Airway epithelial cell (primary cell): ENCODE measurements around the gene TNFRSF6B. TPM values are rescaled to one million over a fixed set of nuclear protein-coding genes. Genes with fewer than 3 reads are reported as not detected.

Experiments
- total RNA-seq: library from RNA; depleted of rRNA; stranded (reverse); fragments of >200 nt; gene quantifications from 2 replicates; pipeline ENCODE4 v1.2.3, GENCODE V29; 2015

Gene TNFRSF6B, protein sequence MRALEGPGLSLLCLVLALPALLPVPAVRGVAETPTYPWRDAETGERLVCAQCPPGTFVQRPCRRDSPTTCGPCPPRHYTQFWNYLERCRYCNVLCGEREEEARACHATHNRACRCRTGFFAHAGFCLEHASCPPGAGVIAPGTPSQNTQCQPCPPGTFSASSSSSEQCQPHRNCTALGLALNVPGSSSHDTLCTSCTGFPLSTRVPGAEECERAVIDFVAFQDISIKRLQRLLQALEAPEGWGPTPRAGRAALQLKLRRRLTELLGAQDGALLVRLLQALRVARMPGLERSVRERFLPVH
- 31.8 and 39.1 TPM in 2 replicates for total RNA-seq

DNA sequence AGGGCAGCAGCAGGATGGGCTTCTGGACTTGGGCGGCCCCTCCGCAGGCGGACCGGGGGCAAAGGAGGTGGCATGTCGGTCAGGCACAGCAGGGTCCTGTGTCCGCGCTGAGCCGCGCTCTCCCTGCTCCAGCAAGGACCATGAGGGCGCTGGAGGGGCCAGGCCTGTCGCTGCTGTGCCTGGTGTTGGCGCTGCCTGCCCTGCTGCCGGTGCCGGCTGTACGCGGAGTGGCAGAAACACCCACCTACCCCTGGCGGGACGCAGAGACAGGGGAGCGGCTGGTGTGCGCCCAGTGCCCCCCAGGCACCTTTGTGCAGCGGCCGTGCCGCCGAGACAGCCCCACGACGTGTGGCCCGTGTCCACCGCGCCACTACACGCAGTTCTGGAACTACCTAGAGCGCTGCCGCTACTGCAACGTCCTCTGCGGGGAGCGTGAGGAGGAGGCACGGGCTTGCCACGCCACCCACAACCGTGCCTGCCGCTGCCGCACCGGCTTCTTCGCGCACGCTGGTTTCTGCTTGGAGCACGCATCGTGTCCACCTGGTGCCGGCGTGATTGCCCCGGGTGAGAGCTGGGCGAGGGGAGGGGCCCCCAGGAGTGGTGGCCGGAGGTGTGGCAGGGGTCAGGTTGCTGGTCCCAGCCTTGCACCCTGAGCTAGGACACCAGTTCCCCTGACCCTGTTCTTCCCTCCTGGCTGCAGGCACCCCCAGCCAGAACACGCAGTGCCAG lies at the start of gene TNFRSF6B:
Gene TNFRSF6B, plus strand, starts transcription at position 25 of the 729 bp plus-strand sequence. Its CDS starts 116 bp downstream, at position 141.

DNA sequence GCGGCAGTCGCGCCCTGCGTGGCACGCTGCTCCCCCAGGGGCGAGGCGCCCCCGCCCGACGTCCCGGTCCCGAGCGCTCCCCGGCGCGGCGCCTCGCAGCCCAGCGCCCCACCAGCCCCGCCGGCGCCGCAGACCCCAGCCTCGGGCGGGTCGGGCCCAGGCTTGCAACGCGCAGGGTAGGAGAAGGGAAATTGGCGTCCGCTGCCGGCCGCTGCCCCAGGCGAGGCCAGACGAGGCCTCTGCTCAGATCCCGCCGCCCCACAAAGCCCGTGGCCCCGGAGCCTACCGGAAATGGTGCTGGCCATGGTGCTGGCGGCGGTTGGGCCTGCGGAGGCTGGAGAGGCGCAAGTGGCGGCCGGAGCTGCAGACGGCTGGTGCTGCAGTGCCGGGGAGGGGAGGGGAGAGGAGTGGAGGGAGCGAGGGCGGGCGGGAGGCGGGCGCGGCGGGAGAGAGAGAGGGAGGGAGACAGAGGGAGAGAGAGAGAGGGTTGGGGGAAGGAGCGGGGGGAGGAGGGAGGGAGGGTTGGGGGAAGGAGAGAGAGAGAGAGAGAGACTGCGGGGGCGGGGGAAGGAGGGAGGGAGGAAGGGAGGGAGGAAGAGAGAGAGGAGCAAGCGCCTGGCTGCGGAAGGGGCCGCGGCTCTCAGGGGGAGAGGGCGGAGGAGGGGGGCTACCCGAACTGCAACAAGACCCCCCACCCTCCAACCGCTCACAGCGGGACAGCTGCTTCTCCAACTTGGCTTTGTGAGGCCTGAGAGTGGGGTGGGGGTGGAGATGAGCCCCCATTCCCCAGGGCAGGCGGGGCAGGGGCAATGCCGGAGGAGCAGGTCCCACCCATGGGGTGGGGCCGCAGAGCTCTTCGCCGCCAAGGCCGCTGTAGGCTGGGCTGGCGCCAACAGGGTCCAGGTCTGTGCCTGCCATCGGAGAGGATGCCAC lies 43.1 kb upstream of the TNFRSF6B start, which contains the start of gene STMN3:
Gene STMN3, minus strand, starts transcription at position 384 of the 933 bp plus-strand sequence. Its CDS starts 79 bp downstream, at position 305.

DNA sequence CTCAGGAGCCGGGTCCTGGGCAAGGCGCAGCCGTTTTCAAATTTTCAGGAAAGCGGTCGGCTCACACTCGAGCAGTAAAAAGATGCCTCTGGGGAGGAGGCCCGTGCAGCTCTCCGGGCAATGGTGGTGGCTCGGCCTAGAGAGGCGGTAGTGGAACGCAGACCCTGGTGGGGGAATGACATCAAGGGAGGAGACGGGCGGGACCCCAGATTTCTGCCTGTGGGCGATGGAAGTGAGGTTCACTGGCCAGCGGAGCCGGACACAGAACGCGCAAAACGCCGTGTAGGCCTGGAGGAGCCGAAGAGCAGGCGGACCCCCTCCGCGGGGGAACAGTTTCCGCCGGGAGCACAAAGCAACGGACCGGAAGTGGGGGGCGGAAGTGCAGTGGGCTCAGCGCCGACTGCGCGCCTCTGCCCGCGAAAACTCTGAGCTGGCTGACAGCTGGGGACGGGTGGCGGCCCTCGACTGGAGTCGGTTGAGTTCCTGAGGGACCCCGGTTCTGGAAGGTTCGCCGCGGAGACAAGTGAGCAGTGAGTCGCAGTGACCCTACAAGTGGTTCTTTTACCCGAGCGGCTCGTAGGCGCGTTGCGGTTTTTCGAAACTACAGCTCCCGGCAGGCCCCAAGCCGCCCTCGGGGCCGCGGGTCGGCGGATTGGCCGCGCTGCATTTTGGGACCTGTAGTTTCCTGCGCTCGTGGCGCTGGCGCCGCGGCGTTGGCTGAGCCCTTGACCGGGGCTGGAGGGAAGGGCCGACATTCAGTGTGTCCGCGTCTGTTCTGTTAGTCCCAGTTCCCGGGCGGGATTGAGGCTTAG lies 38.3 kb upstream of the TNFRSF6B start, which contains the start of gene RTEL1:
Gene RTEL1, plus strand, starts transcription at position 376 of the 812 bp plus-strand sequence. CDS start 1,091 bp downstream, outside the sequence.

DNA sequence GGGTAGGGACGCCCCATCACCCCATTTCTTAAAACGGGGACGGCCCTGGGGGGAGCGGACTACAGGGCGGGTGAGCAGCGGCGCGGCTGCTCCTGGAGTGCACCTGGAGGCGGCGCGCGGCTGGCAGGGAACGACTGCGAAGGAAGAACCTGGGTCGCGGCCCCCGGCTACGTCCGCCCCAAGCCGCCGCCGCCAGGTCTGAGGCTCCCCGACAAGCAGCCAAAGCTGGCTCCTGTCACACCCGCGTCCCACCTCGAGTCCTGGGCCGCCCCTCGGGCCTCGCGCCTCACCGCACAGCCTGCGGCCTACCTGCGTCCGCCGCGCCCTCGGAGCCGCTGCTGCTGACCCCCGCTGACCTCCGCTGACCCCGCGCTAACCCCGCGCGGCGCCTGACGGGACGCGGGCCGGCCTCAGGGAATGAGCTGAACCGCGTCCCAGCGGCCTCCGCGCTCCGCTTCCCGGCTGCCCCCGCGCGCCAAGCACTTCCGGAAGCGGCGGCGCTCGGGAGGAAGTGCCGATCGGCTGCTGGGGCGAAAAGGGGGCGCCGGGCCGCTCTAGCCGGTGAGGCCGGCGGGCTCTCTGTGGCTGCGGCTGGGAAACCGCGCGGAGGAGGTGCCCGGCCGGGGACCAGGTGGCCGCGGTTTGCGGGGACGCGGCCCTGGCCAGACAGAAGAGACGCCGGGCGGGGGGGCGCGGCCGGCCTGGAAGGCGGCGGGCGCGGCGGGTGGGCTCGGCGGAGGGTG lies 11.3 kb downstream of the TNFRSF6B start, which contains the start of the genes ARFRP1 and ZGPAT:
Gene ARFRP1, minus strand, starts transcription at position 419 of the 743 bp plus-strand sequence. CDS start 885 bp downstream, outside the sequence.
Gene ZGPAT, plus strand, starts transcription at position 482 of the 743 bp plus-strand sequence. CDS start 542 bp downstream, outside the sequence.

DNA sequence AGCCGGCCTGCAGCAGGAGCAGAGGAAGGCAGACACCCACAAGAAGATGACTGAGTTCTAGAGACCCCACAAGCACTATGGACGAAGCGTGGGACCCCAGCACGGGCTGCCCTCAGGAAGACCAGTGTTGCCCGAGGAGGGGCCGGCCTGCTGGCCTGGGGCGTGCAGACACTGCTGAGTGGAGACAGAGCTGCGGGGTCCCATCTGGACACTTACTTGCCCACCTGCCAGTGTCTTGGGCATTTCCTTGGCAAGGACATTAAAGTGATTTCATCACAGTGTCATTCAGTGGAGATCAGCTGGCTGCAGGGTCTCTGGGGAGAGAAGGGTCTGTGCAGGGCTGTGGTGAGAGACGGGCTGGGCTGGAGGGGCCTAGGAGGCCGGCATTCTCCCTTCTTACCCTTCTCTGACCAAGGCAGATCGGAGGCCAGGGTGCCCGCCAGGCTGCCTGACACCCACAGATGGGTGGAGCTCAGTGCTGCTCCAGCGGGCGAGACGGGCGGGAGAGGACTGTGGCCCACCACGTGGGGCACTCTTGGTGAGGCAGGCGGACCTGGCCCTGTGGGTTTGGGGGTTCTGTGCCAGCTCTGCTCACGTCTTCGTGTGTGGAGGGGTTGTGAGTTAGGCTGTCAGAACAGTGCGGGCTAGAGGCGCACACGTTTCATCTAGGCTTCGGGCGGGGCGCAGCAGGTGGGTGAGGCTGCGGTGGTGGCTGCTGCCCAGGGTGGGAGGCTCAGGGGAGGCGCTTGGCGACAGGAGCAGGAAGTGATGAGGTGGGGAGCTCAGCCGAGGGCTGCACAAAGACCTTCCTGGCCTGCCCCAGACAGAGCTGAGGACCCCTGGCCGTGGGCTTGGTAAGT lies 39.6 kb downstream of the TNFRSF6B start, which contains the start of gene LIME1:
Gene LIME1, plus strand, starts transcription at position 806 of the 860 bp plus-strand sequence. CDS start 886 bp downstream, outside the sequence.

DNA sequence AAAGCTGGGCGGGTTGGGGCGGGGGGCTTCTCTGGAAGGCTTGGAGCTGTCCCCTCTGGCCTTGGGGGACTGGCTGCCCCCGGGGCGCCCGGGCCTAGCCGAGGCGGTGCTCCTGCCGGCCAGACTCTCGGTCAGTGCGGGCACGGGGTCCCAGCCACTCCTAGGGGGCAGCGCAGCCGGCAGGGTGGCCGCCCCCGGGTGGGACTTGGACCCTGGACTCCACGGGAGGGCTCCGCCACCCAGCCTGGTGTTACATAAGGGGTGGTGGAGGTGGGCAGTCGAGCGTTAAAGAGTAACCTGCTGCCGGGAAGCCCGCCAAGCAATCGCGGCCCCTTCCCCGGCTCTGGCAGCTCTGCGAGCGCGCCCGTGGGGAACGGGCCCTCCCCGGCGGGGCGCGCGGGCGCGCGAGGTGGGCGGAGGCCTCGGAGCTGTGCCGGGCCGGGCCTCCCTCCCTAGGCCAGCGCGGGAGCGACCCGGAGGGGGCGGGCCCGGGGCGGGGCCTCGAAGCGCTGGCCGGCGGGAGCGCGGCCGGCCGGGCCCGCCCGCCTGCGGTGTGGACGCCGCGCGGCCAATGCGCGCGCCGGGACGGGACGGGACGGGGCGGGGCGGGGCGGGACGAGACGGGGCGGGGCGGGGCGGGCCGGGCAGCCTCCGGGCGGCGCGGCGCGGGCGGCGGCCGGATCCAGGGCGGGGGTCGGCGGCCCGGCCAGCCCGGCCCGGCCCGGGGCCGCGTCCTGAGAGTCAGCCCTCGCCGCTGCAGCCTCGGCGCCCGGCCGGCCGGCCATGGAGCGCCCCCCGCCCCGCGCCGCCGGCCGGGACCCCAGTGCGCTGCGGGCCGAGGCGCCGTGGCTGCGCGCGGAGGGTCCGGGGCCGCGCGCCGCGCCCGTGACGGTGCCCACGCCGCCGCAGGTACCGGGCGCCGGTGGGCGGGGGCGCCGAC lies 42.9 kb downstream of the TNFRSF6B start, which contains the start of gene SLC2A4RG:
Gene SLC2A4RG, plus strand, starts transcription at position 647 of the 940 bp plus-strand sequence. Its CDS starts 137 bp downstream, at position 784.

Other genes starting within 250 kb of the TNFRSF6B start
- not detected in 2 replicates for gene KCNQ2, start 224.0 kb upstream of the TNFRSF6B start, total RNA-seq
- gene EEF1A2, start 197.6 kb upstream of the TNFRSF6B start, total RNA-seq: 2.3 and 3.2 TPM in 2 replicates
- 228 and 415 TPM in 2 replicates for gene PPDPF, start 175.9 kb upstream of the TNFRSF6B start, total RNA-seq
- gene PTK6, start 159.3 kb upstream of the TNFRSF6B start, total RNA-seq: 0.70 and 1.2 TPM in 2 replicates
- 0.35 TPM in 1 of 2 replicates, not detected in the other for gene SRMS, start 148.9 kb upstream of the TNFRSF6B start, total RNA-seq
- 0.42 and 1.3 TPM in 2 replicates for gene FNDC11, start 142.5 kb upstream of the TNFRSF6B start, total RNA-seq
- 21.7 and 26.6 TPM in 2 replicates for gene HELZ2, start 122.4 kb upstream of the TNFRSF6B start, total RNA-seq
- 7.5 and 11.6 TPM in 2 replicates for gene GMEB2, start 69.6 kb upstream of the TNFRSF6B start, total RNA-seq
- 4.1 and 5.6 TPM in 2 replicates for gene STMN3, start 43.2 kb upstream of the TNFRSF6B start, total RNA-seq
- gene RTEL1, start 38.3 kb upstream of the TNFRSF6B start, total RNA-seq: 12.5 and 13.0 TPM in 2 replicates
- gene ARFRP1, start 11.3 kb downstream of the TNFRSF6B start, total RNA-seq: 37.6 and 49.9 TPM in 2 replicates
- 22.0 and 35.1 TPM in 2 replicates for gene ZGPAT, start 11.4 kb downstream of the TNFRSF6B start, total RNA-seq
- gene LIME1, start 40.0 kb downstream of the TNFRSF6B start, total RNA-seq: 6.3 and 10.9 TPM in 2 replicates
- gene SLC2A4RG, start 43.1 kb downstream of the TNFRSF6B start, total RNA-seq: 88.0 and 107 TPM in 2 replicates
- 0.42 and 0.93 TPM in 2 replicates for gene ZBTB46, start 134.6 kb downstream of the TNFRSF6B start, total RNA-seq
- gene ABHD16B, start 164.8 kb downstream of the TNFRSF6B start, total RNA-seq: not detected in 2 replicates
- gene TPD52L2, start 168.6 kb downstream of the TNFRSF6B start, total RNA-seq: 85.5 and 103 TPM in 2 replicates
- 70.0 and 72.2 TPM in 2 replicates for gene DNAJC5, start 198.5 kb downstream of the TNFRSF6B start, total RNA-seq